ENCODE results near the gene RAPGEF1.

RAPGEF1 gene

DNA sequence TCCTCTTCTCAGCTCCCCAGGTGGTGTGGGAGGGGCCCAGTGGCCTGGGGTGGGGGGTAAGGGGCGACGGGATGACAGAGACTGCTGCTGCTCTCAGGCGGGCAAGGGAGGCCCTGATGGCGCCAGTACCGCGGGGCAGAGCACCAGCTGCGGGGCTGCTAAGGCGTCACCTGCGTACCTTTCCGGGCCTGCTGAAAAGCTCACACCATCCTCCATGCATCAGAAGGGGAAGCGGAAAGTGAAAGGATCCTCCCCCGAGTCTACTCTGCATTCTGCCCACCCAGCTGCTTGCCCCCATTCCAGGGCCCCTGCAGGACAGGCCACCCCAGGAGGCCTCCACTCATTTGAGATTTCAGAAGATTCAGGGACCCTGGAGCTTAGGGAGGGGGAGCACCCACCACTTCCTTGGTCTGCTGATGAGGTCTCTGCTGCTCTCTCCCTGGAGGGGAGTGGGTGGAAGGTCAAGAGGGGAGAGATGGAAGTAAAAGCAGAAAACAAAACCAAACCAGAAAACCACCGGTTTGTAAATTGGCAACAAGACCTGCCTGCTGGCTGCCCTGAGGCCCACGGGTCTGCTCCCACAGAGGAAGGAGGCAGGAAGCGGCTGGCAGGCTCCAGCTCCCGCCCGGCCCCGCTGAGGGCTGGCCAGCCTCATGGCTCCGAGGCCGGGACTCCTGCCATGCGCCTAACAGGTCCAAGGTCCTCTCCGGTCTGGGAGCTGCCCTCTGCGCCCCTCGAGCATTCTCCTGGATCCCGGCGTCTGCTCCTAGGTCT is 161.0 kb downstream of the RAPGEF1 start:
- no peak for TF ChIP-seq POLR2A (IDR thresholded peaks at IDR 0.05; ENCODE audit: low read depth, low read length)
- DNase-seq (ENCODE audit: insufficient read length, low spot score): no peak
- FAIRE-seq: no peak

DNA sequence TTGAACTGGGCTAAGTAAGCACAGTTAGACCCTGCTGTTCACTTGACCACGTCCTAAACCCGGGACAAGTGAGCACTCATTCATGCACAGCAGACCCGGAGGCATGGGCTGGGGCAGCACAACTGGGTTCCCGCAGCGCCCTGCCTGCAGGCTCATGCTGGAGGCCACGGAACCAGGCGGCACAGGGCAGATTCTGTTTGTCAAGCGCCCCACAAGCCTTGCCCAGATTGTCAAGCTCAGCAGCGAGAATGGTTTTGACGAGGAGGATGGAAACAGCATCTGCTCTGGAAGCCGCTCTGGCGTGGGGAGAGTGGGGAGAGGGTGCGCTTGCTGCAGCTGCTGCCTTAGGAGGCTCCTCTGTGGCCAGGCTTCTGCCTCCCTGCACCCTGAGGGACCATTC is 161.9 kb downstream of the RAPGEF1 start:
- FAIRE-seq (no peak), DNase-seq (ENCODE audit: insufficient read length, low spot score) (no peak)
- no peak for TF ChIP-seq POLR2A (IDR thresholded peaks at IDR 0.05; ENCODE audit: low read depth, low read length)

DNA sequence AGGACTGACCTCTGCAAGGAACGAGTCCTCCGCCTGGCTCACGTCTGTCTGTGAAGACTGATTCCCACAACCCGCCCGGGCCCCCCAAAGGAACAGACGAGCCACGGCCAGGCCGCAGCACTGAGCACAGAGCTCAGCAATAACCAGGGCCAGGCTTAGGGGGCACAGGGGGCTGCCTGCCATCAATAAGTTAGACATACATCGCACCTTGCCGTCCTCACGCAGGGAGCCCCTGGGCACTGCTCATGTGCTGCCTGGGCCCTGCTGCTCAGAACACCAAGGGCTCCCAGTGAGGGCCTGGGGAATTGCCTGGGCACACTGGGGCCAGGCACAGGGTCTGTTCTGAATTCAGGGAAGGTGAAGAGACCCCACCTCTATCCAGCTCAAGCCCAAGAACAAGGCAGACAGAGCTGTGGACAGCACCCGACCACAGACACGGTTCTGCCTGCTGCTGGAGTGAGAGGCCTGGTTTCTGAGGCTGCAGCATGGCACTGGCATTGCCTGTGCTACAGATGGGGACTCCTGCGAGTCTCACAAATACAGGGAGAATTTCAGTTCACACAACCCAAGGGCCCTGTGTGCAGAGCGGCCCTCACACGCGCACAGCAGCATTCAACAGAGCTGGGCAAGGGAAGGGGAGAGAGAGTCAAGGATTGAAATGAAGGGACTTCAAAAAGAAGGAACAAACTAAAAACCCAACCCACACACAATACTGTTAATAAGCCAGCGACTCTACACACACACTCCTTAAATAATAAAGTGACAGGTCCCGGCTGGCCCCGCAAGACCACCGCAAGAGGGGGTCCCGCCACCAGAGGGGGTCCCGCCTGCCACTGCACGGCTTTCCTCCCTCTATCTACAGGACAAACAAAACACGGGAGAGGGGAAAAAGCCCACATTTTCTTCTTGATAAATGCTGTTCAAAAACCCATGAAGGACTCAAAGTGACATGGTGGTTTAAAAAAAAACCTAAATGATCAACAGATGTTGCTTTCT is 162.6 kb downstream of the RAPGEF1 start:
- no peak for TF ChIP-seq POLR2A (IDR thresholded peaks at IDR 0.05; ENCODE audit: low read depth, low read length)
- DNase-seq (ENCODE audit: insufficient read length, low spot score) (no peak), FAIRE-seq (no peak)

DNA sequence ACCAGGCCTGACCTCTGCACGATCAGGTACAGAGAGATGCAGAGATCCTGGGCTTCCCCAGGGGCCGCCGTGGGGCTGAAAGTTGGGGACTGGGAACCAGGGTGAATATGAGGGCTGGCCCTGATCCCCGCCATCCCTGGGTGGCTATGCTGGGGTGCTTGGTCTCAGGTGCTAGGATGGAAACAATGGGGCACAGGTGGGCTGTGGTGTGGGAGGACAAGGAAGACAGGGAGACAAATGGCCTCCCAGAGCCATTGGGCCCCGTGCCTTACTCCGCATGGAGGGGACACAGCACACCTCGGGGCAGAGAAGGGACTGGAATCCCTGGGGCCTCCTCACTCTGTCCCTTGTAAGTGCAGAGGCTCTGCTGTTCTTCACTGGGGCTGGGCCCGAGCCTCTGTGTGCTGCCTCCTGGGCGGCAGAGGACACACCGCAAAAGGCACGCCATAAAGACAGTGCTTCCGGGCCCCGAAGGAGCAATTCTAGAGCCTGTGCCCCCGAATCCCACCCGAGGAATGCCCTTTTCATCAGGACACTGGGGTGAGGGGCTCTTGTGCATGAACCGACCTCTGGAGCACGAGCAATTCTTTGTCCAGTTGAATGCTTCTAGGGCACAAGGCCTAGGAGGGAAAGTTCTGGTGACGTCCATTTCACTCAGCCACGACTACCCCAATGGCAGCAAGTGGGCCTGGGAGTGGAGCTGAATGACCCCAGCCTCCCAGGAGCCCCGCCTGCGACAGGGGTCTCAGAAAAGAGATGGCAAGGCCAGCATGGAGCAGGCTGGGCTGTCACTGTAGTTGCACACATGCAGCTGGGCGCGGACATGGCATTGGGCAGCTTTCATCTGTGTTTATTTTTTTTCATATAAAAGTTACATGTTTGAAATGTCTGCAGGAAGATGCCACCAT is 163.7 kb downstream of the RAPGEF1 start:
- DNase-seq (ENCODE audit: insufficient read length, low spot score) (no peak), FAIRE-seq (no peak)
- TF ChIP-seq POLR2A (IDR thresholded peaks at IDR 0.05; ENCODE audit: low read depth, low read length): no peak

DNA sequence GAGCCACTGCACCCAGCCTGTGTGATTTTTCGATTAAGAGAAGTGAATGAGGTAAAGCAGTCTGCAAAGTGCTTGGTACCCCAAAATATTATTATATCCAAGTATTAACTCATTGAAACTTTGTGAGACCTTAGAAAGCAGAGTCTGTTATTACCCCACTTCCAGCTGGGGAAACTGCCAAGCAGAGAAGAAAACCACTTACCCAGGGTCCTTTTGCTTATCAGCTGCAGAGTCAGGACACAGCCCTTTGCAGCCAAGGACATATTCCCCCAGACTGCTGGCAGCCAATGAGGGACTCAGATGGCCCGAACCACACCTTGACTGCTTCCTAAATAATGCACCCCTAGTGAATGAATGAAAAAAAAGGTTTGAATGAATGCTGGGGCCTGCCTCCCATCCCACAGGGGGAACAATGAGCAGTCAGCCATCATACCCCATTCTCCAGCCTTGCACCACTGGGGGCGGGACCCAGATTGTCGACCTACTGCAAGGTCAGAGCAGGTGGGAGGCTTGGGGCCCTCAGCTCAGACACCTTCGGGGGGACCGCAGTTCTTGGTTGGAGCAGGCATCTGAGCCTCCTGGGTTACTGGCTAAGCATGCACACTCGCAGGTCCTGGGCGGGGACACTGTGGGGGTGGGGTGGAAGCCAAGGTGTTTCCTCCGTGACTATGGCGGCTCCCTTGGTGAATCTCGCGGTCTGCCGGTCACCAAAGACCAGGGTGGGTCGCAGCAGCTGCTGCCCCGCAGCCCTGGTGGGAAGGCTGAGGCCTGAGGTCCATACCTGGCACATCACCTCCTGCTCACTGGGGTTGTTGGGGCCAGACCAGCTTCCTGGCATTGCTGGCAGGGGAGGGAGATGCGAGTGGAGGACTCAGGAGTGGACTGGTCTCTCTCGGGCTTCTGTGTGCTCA is 164.9 kb downstream of the RAPGEF1 start:
- FAIRE-seq (no peak), DNase-seq (ENCODE audit: insufficient read length, low spot score) (no peak)
- no peak for TF ChIP-seq POLR2A (IDR thresholded peaks at IDR 0.05; ENCODE audit: low read depth, low read length)

DNA sequence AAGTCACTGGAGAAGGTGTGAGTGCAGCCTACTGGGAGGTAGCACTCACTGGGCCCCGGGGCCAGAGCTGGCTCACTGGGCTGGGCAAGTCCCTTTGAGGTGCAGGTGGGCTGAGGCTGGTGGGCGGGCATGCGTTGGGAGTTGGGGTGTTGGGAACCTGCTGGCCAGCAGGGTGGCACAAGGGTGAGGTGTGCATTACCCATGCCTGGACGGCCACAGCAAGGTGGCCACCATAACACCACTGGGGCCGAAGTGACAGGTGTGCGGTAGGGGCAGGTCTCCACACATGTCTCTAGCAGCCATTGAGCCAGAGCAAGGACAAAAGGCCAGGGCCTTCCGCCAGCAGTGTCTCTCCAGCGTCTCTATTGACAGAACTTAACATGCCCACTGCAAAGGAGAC is 172.0 kb downstream of the RAPGEF1 start:
- DNase-seq (ENCODE audit: insufficient read length, low spot score) (no peak), FAIRE-seq (no peak)
- no peak for TF ChIP-seq POLR2A (IDR thresholded peaks at IDR 0.05; ENCODE audit: low read depth, low read length)

DNA sequence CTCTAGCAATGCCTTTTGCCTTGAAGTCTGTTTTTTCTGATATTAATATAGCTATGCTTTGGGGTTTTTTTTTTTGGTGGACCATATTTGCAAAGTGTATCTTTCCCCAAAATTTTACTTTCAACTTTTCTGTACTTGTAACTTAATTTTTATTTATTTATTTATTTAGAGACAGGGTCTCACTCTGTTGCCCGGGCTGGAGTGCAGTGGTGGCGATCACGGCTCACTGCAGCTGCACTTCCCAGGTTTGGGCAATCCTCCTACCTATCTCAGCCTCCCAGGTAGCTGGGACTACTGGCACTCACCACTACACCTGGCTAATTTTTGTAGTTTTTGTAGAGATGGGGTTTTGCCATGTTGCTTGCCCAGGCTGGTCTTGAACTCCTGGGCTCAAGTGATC is 173.7 kb downstream of the RAPGEF1 start:
- no peak for TF ChIP-seq POLR2A (IDR thresholded peaks at IDR 0.05; ENCODE audit: low read depth, low read length)
- DNase-seq (ENCODE audit: insufficient read length, low spot score) (no peak), FAIRE-seq (no peak)

DNA sequence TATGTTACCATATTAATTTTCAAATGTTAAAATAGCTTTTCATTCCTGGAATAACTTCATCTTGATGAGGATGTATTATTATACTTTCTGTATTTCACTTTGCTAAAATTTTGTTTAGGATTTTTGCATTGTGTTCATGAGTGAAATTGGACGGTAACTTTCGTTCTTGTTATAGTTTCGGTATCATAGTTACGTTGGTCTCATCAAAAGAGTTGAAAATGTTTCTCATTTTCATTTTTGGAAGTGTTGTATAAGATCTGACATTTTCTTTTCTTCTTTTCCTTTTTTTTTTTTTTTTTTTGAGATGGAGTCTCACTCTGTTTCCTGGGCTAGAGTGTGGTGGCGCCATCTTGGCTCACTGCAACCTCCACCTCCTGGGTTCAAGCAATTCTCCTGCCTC is 174.5 kb downstream of the RAPGEF1 start:
- DNase-seq (ENCODE audit: insufficient read length, low spot score) (no peak), FAIRE-seq (no peak)
- no peak for TF ChIP-seq POLR2A (IDR thresholded peaks at IDR 0.05; ENCODE audit: low read depth, low read length)

DNA sequence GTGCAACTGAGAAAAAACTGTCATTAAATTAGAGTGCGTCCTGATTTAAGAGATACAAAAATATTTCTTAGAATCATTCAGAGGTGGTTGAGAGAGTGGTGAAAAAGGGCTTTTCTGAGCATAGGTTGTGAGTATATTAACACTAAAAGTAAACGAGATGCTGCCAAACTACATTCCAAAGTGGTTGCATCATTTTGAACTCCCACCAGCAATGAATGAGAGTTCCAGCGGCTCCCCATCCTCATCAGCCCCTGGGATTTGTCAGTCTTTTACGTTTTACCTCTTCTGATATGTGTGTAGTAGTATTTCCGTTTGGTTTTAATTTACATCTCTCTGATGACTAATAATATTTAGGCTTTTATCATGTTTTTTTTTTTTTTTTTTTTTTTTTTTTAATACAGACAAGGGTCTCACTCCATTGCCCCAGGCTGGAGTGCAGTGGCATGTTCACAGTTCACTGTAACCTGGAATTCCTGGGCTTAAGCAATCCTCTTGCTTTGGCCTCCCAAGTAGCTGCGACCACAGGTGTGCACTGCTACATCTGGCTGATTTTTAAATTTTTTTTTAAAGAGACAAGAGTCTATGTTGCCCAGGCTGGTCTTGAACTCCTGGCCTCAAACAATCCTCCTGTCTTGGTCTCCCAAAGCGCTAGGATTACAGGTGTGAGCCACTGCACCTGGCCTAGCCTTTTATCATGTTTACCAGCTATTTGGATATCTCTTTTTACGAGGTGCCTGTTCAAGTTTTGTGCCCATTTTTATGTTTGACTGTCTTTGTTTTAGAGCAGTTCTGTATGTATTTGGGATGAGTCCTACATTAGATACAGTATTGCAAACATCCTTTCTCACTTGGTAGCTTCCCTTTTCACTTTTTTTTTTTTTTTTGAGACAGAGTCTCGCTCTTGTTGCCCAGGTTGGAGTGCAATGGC is 177.6 kb downstream of the RAPGEF1 start:
- FAIRE-seq: no peak
- TF ChIP-seq POLR2A (IDR thresholded peaks at IDR 0.05; ENCODE audit: low read depth, low read length): no peak
- DNase-seq (ENCODE audit: insufficient read length, low spot score): no peak

DNA sequence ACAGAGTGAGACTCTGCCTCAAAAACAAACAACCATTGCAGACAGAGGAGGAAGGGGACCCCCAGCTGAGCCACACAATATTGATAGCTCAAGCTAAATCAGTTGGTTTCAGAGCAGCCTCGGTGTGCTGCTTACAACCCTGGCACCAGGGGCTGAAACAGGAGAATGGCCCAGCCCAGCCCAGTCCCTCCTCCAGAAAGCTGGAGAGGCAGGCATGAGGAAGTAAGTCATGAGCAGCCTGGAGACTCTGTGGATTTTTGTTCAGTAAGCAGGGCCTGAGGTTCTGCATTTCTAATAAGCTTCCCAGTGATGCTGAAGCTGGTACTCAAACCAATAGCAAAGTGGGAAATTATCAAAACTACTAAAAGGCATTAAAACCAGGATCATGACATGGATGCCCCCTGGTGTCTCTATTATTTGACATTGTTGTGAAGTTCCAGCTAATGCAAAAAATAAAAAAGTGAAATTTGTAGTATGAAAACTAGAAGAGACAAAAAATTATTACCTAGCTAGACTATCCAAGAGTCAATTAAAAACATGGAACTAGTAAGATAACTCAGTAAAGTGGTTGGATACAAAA is 180.4 kb downstream of the RAPGEF1 start:
- FAIRE-seq: no peak
- DNase-seq (ENCODE audit: insufficient read length, low spot score): no peak
- no peak for TF ChIP-seq POLR2A (IDR thresholded peaks at IDR 0.05; ENCODE audit: low read depth, low read length)

DNA sequence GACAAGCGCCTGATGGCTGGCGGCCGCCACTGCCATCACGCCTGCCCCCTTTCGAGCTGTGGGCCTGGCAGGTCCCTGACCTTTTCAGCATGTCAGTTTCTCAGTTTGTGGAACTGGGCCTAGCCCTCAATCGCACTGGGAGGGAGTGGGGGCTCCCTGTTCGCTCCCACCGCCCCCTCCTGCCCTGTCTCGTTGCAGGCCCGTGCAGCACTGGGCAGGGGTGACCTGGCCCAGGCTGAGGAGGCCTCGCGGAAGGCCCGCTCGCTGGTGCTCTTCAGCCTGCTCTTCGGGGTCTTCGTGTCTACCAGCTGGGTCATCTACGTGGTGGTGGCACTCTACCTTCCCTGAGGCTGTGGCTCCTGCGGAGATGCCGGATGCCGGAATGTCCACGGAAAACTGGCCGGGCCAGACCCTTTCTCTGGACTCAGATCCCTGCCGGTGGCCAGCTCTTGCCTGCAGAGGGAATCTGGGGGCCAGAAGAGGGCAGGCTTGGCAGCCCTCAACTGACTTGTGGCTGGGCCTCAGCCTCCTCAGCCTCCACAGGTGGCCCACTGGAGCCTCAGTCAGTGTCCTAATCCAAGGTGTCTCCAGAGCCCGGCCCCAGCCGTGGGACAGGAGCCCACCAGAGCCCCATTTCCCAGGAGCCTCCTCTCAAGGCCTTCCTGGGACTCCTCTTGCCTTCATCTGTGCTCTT is 181.9 kb downstream of the RAPGEF1 start:
- DNase-seq (ENCODE audit: insufficient read length, low spot score): no peak
- no peak for TF ChIP-seq POLR2A (IDR thresholded peaks at IDR 0.05; ENCODE audit: low read depth, low read length)
- no peak for FAIRE-seq
